ENCODE data around the gene SNAPIN. TPM values are rescaled to one million over a fixed set of nuclear protein-coding genes. Genes with fewer than 3 reads are reported as not detected.

Gene SNAPIN
- polyA plus RNA-seq, 1 donor: 30.9 TPM

DNA sequence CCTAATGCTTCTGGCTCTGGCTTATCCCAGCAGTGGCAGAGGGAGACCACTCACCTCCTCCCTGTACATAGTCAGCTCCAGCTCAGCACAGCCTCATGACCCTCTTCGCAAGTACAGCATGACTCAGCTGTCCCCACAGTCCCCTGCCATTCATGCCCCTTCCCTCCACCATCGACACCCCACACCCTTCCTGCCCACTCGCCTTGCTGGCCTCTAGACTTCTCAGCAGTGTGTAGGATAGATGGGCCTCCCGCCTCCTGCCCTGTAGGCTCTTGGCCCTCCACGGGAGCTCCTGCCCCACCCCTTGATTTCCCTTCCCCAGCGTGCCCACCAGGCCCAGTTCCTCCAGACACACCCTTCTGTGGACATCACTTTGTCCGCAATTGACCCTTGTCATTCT, 29.8 kb downstream of the SNAPIN start:
- H3K4me3 ChIP-seq (ENCODE audit: low read length): no peak overlapping the region
- no peak for DNase-seq
- peaks cover 2% of the 10 kb centered on the region for H3K27me3 ChIP-seq (ENCODE audit: control insufficient read depth, insufficient read depth, low read length)
- no CpG with 5 or more reads among the region's 7 CpGs for WGBS (ENCODE audit: insufficient coverage, low lambda C conversion rate)
- H3K4me1 ChIP-seq (ENCODE audit: control insufficient read depth, insufficient read depth, low read length): peaks cover 5% of the 10 kb centered on the region
- H3K27ac ChIP-seq (ENCODE audit: low read length): no peak overlapping the region
- no peaks in the 10 kb centered on the region for H3K36me3 ChIP-seq (ENCODE audit: control insufficient read depth, insufficient read depth, low read length)
- H3K9me3 ChIP-seq (ENCODE audit: control insufficient read depth, low read depth, low read length): no peaks in the 10 kb centered on the region

DNA sequence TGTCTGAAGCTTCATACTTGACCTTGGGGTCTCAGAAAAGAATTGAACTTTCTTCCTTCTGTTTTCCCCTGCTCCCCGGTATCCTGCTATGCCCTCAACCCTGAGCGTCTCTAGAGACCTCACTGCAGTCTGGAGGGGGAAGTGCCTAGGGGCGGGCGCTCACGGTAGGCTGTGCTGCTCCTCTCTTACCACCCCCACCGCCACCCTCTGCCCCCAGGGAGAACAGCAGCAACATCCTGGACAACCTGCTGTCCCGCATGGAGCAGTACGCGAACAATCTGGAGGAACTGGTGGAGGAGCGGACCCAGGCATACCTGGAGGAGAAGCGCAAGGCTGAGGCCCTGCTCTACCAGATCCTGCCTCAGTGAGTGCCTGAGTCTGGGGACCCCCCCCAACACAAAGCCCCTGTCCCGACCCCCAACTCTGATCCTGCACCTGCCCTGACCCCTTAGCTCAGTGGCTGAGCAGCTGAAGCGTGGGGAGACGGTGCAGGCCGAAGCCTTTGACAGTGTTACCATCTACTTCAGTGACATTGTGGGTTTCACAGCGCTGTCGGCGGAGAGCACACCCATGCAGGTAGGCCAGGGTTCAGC, 30.3 kb downstream of the SNAPIN start:
- no CpG with 5 or more reads among the region's 18 CpGs for WGBS (ENCODE audit: insufficient coverage, low lambda C conversion rate)
- Histone ChIP-seq H3K4me3 (ENCODE audit: low read length) (no peak overlapping the region), H3K27ac (ENCODE audit: low read length) (no peak overlapping the region), H3K27me3 (ENCODE audit: control insufficient read depth, insufficient read depth, low read length) (peaks cover 2% of the 10 kb centered on the region), H3K9me3 (ENCODE audit: control insufficient read depth, low read depth, low read length) (no peaks in the 10 kb centered on the region), H3K36me3 (ENCODE audit: control insufficient read depth, insufficient read depth, low read length) (no peaks in the 10 kb centered on the region), H3K4me1 (ENCODE audit: control insufficient read depth, insufficient read depth, low read length) (peaks cover 5% of the 10 kb centered on the region)
- no peak for DNase-seq

DNA sequence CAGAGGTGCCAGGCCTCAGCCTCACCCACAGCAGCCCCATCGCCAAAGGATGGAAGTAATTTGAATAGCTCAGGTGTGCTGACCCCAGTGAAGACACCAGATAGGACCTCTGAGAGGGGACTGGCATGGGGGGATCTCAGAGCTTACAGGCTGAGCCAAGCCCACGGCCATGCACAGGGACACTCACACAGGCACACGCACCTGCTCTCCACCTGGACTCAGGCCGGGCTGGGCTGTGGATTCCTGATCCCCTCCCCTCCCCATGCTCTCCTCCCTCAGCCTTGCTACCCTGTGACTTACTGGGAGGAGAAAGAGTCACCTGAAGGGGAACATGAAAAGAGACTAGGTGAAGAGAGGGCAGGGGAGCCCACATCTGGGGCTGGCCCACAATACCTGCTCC, 35.0 kb downstream of the SNAPIN start:
- no peak for DNase-seq
- no peak overlapping the region for H3K4me3 ChIP-seq (ENCODE audit: low read length)
- H3K27me3 ChIP-seq (ENCODE audit: control insufficient read depth, insufficient read depth, low read length): no peaks in the 10 kb centered on the region
- H3K9me3 ChIP-seq (ENCODE audit: control insufficient read depth, low read depth, low read length): no peaks in the 10 kb centered on the region
- no peak overlapping the region for H3K27ac ChIP-seq (ENCODE audit: low read length)
- peaks cover 10% of the 10 kb centered on the region for H3K4me1 ChIP-seq (ENCODE audit: control insufficient read depth, insufficient read depth, low read length)
- no peaks in the 10 kb centered on the region for H3K36me3 ChIP-seq (ENCODE audit: control insufficient read depth, insufficient read depth, low read length)
- no CpG with 5 or more reads among the region's 4 CpGs for WGBS (ENCODE audit: insufficient coverage, low lambda C conversion rate)

DNA sequence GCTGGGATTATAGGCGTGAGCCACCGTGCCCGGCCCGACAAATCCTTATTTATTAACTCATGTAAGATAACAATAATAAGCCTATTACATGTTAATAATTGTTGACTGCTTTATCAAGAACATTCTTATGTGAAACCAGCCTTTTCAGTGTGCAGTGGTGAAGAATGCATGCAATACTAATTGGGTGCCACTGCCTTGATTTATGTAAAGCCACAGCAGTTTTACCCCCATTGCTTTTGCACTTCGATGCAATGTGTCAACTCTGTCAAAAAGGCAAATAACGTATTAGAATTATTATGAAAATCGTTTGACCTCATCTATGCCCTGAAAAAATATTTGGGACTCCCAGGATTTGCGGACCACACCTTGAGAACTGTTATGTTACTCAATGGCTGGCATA, 38.2 kb downstream of the SNAPIN start:
- DNase-seq: no peak
- Histone ChIP-seq H3K4me3 (ENCODE audit: low read length) (no peak overlapping the region), H3K4me1 (ENCODE audit: control insufficient read depth, insufficient read depth, low read length) (peaks cover 10% of the 10 kb centered on the region), H3K27ac (ENCODE audit: low read length) (no peak overlapping the region), H3K9me3 (ENCODE audit: control insufficient read depth, low read depth, low read length) (no peaks in the 10 kb centered on the region), H3K36me3 (ENCODE audit: control insufficient read depth, insufficient read depth, low read length) (no peaks in the 10 kb centered on the region), H3K27me3 (ENCODE audit: control insufficient read depth, insufficient read depth, low read length) (no peaks in the 10 kb centered on the region)
- WGBS (ENCODE audit: insufficient coverage, low lambda C conversion rate): no CpG with 5 or more reads among the region's 8 CpGs

DNA sequence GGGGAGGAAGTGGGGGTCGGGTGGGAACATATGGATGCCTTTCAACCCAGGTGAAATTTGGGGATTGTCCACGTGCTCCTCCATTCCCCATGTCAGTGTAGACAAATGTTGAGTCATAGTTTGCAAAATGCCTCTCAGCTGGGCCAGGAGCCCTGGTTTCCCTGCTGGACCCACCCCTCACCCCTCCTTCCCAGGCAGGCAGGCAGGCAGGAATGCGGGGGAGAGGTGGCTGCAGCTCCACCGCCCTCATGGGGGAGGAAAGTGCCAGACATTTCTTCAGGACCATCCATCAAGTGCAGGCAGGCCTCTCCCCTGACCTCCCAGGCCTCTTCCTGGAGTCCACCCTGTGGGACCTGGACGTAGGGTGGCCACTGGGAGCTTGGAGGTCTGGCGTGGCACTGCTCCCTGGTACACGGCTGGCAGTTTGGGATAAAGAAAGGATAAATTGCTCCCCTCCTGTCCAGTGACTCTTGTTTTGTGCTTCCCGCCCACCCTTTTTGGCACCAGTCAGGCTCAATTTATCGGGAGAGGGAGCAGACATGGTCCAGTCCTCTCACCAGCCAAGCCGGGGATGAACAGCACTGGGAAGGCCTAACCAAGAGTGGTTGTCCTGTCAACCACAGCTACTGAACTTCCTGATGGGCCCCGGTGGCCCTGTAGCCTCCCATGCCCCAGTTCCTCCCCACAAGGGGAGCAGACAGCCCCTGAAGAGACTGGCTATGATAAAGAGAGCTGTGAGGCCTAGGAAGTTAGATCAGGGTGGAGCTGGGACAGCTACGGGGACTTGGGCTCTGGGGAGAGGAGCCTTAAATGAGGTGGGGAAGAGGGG, 38.9 kb downstream of the SNAPIN start:
- Histone ChIP-seq H3K9me3 (ENCODE audit: control insufficient read depth, low read depth, low read length) (no peaks in the 10 kb centered on the region), H3K4me1 (ENCODE audit: control insufficient read depth, insufficient read depth, low read length) (peaks cover 10% of the 10 kb centered on the region), H3K27me3 (ENCODE audit: control insufficient read depth, insufficient read depth, low read length) (no peaks in the 10 kb centered on the region), H3K36me3 (ENCODE audit: control insufficient read depth, insufficient read depth, low read length) (no peaks in the 10 kb centered on the region), H3K4me3 (ENCODE audit: low read length) (no peak overlapping the region), H3K27ac (ENCODE audit: low read length) (peak overlapping the region; percentile 48)
- peak in 1 of 2 donors; percentile 17 for DNase-seq
- WGBS (ENCODE audit: insufficient coverage, low lambda C conversion rate): no CpG with 5 or more reads among the region's 12 CpGs

DNA sequence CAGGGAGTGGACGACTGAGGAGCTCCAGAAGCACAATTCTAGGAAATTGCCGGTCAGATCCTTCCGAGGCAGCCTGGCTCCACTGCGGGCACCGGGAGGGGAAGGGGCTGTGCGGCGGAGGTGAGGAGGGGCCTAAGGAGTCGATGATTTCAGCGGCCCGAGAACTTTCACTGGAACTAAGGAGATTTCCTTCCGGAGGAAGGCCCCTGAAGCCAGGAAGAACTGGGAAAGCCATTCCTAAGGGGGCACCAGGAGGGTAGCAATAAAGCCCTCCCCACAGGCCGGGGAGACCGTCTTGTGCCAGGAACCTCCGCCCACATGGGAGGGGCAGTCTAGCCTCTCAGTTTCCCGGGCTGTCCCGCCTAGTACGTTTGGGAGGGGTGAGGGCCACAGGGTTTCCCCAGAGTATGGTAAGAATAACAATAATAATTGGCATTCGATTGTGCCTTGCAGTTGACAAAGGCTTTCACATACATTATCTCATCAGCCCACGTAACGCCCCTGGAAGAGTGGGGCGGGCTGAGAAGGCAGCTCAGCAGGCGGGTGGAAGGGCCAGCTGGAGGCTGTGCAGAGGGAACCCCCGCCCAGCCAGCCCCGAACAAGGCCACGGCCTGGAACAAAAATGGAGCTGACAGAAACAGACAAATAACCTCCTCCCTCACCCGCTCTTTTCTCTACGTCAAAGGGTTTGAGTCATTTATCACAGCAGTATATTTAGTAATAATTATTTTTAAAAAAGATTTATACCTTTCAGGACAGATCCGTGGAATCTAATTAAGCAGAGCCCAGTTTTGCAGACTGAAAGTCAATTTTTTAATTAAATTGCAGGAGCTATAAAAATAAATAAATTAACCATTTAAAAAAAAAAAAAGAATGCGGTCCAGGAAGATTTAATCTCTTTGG, 39.8 kb downstream of the SNAPIN start:
- H3K36me3 ChIP-seq (ENCODE audit: control insufficient read depth, insufficient read depth, low read length): no peaks in the 10 kb centered on the region
- no peaks in the 10 kb centered on the region for H3K9me3 ChIP-seq (ENCODE audit: control insufficient read depth, low read depth, low read length)
- DNase-seq: peak; percentile 20 to 39
- 83% methylated on average over 2 of the region's 29 CpGs for WGBS (ENCODE audit: insufficient coverage, low lambda C conversion rate)
- peak overlapping the region; percentile 48 for H3K27ac ChIP-seq (ENCODE audit: low read length)
- H3K4me3 ChIP-seq (ENCODE audit: low read length): peak overlapping the region; percentile 8
- H3K27me3 ChIP-seq (ENCODE audit: control insufficient read depth, insufficient read depth, low read length): no peaks in the 10 kb centered on the region
- peaks cover 10% of the 10 kb centered on the region for H3K4me1 ChIP-seq (ENCODE audit: control insufficient read depth, insufficient read depth, low read length)

DNA sequence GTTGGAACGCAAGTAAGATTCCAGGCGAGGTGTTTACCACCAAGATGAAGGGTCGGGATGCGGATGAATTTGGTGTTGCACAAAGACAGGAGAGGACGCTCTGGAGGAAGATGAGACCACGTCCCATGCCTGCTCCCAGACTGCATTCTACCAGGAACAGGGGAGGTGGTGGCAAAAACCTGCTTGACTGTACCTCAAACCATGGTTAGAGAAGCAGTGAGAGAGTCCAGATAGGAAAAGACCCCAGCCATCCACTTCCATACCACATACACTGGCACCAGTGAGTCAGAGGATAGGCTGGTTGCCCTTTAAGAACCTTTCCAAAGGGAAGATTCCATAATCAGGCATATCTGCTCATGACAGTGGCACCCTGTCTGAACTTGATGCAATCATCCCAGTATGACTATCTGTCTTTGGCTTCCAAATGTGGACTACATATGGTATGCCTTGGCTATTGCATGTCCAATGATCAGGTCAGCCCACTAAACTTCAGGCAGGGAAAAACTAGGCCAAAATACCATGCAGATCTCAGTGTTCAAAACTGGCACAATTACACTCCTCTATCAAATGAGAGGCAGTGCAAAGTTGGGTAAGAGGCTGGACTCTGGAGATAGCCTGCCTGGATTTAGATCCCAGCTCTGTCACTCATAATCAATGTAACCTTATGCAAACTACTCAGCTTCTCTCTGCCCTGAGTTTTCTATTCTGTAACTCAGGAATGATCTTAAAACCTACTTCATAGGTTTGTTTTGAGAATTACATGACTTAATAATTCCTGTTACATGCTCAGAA, 40.6 kb downstream of the SNAPIN start:
- H3K4me3 ChIP-seq (ENCODE audit: low read length): no peak overlapping the region
- H3K27ac ChIP-seq (ENCODE audit: low read length): no peak overlapping the region
- no peaks in the 10 kb centered on the region for H3K9me3 ChIP-seq (ENCODE audit: control insufficient read depth, low read depth, low read length)
- no peaks in the 10 kb centered on the region for H3K27me3 ChIP-seq (ENCODE audit: control insufficient read depth, insufficient read depth, low read length)
- no CpG with 5 or more reads among the region's 6 CpGs for WGBS (ENCODE audit: insufficient coverage, low lambda C conversion rate)
- peaks cover 10% of the 10 kb centered on the region for H3K4me1 ChIP-seq (ENCODE audit: control insufficient read depth, insufficient read depth, low read length)
- DNase-seq: no peak
- H3K36me3 ChIP-seq (ENCODE audit: control insufficient read depth, insufficient read depth, low read length): no peaks in the 10 kb centered on the region

DNA sequence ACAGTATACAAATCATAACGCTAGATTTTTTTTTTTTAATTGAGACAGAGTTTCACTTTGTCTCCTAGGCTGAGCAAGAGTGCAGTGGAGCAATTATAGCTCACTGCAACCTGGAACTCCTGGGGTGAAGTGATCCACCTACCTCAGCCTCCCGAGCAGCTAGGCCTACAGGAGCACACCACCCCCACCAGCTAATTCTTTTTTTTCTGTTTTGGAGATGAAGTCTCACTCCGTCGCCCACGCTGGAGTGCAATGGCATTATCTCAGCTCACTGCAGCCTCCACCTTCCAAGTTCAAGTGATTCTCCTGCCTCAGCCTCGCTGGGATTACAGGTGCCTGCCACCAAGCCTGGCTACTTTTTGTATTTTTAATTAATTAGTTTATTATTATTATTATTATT, 41.3 kb downstream of the SNAPIN start:
- no peak for DNase-seq

DNA sequence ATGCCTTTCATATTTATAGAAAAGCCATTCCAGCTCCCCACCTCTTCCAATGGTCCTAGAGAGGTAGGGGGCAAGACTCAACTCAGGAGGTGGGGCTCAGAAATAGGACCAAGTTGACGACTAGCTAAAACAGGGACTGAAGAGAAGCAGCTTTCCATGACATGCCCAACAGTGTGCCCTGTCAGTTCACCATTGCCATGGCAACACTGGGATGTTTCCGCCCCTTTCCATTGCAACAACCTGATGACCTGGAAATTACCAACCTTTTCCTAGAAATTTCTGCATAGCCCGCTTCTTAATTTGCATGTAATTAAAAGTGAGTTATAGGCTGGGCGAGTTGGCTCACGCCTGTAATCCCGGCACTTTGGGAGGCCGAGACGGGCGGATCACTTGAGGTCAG, 47.0 kb downstream of the SNAPIN start:
- no peak for DNase-seq
- WGBS (ENCODE audit: insufficient coverage, low lambda C conversion rate): no CpG with 5 or more reads among the region's 9 CpGs
- Histone ChIP-seq H3K36me3 (ENCODE audit: control insufficient read depth, insufficient read depth, low read length) (no peaks in the 10 kb centered on the region), H3K27ac (ENCODE audit: low read length) (no peak overlapping the region), H3K4me1 (ENCODE audit: control insufficient read depth, insufficient read depth, low read length) (no peaks in the 10 kb centered on the region), H3K4me3 (ENCODE audit: low read length) (no peak overlapping the region), H3K9me3 (ENCODE audit: control insufficient read depth, low read depth, low read length) (no peaks in the 10 kb centered on the region), H3K27me3 (ENCODE audit: control insufficient read depth, insufficient read depth, low read length) (no peaks in the 10 kb centered on the region)

More for the DNA sequence above, 41.3 kb downstream of the SNAPIN start:
- no CpG with 5 or more reads among the region's 6 CpGs for WGBS (ENCODE audit: insufficient coverage, low lambda C conversion rate)
- H3K36me3 ChIP-seq (ENCODE audit: control insufficient read depth, insufficient read depth, low read length): no peaks in the 10 kb centered on the region
- peaks cover 10% of the 10 kb centered on the region for H3K4me1 ChIP-seq (ENCODE audit: control insufficient read depth, insufficient read depth, low read length)
- no peaks in the 10 kb centered on the region for H3K27me3 ChIP-seq (ENCODE audit: control insufficient read depth, insufficient read depth, low read length)
- H3K27ac ChIP-seq (ENCODE audit: low read length): no peak overlapping the region
- H3K9me3 ChIP-seq (ENCODE audit: control insufficient read depth, low read depth, low read length): no peaks in the 10 kb centered on the region
- no peak overlapping the region for H3K4me3 ChIP-seq (ENCODE audit: low read length)

DNA sequence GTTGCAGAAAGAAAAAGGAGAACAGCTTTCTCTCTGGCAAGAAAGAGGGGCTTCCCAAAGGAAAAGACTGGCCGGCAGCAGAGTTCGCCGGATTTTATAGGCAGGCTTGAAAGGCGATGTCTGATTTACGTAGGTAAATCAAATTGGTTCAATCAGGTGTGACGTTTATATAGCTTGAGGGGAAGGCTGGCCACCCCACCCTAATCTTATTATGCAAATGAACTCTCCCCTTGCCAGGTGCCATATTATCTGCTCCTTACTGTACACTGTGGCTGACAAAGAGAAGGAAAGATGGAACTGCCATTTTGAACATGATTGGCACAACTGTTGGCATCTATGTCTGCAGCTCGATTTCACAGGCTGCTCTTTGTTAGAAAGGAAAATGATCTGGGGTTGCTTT, 52.5 kb downstream of the SNAPIN start:
- H3K36me3 ChIP-seq (ENCODE audit: control insufficient read depth, insufficient read depth, low read length): no peaks in the 10 kb centered on the region
- H3K4me3 ChIP-seq (ENCODE audit: low read length): no peak overlapping the region
- no peak overlapping the region for H3K27ac ChIP-seq (ENCODE audit: low read length)
- no peaks in the 10 kb centered on the region for H3K9me3 ChIP-seq (ENCODE audit: control insufficient read depth, low read depth, low read length)
- WGBS (ENCODE audit: insufficient coverage, low lambda C conversion rate): no CpG with 5 or more reads among the region's 7 CpGs
- DNase-seq: no peak
- no peaks in the 10 kb centered on the region for H3K4me1 ChIP-seq (ENCODE audit: control insufficient read depth, insufficient read depth, low read length)
- H3K27me3 ChIP-seq (ENCODE audit: control insufficient read depth, insufficient read depth, low read length): no peaks in the 10 kb centered on the region
